ENCODE measurements around the gene RECQL5.
A peak's percentile ranks its signal among the peaks of the same experiment; 100 is the strongest.

RECQL5 gene

GRCh38 chr17:75666959-75667790 is at the start of gene RECQL5, which contains the start of gene SAP30BP:
RECQL5 (minus strand) TSS chr17:75667154; CDS start chr17:75666557, 597 bp downstream.
SAP30BP (plus strand) TSS chr17:75667338; CDS start chr17:75667373, 35 bp downstream.
- DNase-seq = peak; percentile 98 to 99

DNA sequence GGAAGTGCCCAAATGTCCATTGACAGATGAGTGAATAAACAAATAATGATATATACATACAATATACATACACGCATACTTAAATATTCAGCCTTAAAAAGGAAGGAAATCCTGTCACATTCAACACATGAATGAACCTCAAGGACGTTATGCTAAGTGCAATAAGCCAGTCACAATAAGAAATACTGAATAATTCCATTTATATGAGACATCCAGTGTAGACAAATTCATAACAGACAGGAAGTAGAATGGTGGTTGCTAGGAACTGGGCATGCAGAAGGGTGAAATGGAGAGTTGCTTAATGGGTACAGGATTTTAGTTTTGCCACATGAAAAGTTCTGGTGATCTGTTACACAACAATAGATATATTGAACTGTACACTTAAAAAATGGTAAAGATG is 45.5 kb upstream of the RECQL5 start:
- no peak for DNase-seq

DNA sequence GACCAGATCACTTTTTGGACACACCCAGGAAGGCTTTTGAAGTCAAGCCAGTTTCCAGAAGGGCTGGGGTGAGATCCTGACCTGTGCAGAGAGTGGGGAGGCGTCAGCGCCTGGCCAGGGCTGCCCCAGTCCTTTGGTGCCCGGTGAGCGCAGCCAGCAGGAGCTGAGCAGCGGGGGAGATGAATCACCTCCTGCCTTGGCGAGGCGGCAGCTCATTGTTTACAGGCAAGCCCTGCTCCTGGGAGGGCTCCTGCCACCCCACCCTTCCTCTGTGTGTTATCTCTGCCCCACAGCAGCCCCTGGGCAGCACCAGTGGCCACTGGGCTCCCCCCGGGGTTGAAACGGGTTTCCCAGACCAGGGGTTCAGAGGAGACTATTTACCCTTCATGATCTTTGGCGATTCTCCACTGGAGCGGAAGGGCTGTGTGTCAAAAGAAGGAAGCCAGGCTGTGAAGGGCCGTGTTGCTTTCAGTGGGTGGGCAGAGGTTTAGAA is 40.2 kb upstream of the RECQL5 start:
- DNase-seq = no peak

GRCh38 chr17:75706042-75706728 is 39.2 kb upstream of the RECQL5 start:
- no peak for DNase-seq

DNA sequence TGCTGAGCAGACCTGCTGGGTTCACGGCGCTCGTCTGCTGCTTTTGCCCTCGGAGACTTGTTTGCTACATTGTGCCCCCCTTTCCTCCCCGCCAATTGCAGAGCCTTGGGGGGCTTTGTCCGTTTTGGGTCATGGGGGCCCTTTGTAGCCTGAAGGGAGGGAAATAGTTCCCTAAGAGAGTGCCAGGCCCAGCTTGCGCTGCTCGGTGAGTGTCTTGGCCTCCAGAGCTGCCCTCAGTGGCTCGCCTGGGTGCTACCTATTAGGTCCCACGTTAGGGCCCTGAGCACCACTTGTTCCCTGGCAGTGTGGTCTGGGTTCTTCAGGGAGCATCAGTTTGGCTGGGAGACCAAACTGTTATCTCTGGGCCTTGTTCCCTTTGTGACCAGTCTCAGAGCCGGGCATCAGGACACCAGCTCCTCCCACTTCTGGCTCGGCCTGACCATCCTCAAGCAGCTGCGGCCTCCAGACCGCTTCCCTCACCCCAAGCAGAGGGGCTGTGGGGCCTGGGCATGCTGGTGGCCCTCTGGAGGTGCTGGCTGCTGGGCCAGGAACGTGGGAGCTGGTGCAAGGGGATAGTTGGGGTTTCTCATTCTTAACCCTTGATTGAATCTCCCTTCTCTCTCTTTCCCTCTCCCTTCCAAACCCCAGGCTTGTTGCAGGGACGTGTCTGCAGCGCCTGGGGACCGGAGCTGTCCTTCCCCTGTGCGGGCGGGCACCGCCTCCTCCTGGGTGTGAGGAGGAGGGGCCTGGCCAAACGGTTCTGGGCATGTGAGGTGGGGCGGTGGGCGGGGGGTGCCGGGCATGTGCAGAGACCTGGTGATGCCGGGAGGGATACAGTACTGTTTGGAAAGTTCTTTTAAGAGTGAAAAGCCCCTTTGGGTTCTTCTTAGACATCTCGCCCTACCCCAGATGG is 38.3 kb upstream of the RECQL5 start:
- DNase-seq = no peak

GRCh38 chr17:75703591-75703990 is 36.6 kb upstream of the RECQL5 start:
- DNase-seq = no peak

DNA sequence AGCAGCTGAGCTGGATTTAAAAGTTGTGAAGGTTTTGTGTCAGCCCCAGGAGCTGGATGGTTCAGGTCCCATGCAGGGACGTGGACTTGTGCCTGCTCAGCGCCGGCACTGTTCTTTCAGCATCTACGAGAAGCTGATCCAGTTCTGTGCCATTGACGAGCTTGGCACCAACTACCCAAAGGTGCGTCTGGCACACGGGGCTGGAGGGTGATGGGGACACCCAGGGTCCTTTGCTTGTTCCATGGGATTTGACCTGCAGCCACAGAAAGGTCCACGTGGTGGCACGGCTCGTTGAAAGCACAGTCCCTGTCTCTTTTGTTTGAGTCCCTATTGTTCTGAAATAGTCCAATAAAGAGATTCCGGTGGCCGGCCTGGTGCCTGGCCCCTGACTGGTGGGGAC is 36.2 kb upstream of the RECQL5 start:
- DNase-seq = no peak

DNA sequence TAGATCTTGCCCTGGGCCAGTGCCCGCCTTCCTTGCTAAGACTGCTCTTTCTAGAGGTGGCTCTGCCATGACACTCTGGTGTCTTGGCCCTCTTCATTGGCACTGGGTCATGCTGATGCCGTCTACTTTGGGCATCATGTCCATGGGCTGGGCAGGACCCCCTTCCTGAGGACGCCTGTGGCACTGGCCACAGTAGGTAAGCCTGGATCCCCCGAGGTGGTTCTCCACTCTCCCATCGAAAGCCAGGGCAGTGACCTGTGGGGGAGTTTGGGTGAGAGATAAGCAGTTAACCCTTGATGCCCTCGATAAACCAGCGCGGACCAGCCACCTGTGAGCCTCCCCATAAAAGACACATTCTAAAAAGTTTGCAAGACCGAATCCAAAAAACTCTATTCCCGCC is 34.3 kb upstream of the RECQL5 start:
- no peak for DNase-seq

- no peak for DNase-seq
These were observed 31.7 kb upstream of the RECQL5 start for GRCh38 chr17:75698659-75699058.

- no peak for DNase-seq
These were observed 30.8 kb upstream of the RECQL5 start for GRCh38 chr17:75697651-75698291.

DNA sequence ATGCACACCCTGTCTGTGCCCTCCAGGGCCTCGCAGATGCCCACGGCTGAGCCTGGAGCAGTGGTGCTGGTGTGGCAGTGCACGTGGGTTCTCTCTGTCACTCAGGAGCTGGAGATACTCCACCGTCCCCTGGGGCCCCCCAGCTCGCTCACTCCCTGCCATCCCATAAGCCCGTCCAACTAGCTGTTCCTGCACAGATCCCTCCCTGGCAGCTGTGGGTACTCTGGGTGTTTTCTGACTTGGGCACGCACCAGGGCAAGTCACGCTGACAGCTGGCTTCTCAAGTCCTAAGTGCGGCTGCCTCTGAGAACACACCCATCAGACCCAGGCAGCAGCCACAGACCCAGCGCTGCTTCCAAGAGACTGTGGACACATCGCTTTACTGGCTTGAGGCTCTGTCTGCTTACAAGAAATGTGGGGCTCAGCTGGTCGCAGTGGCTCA is 28.9 kb upstream of the RECQL5 start:
- DNase-seq = no peak

DNA sequence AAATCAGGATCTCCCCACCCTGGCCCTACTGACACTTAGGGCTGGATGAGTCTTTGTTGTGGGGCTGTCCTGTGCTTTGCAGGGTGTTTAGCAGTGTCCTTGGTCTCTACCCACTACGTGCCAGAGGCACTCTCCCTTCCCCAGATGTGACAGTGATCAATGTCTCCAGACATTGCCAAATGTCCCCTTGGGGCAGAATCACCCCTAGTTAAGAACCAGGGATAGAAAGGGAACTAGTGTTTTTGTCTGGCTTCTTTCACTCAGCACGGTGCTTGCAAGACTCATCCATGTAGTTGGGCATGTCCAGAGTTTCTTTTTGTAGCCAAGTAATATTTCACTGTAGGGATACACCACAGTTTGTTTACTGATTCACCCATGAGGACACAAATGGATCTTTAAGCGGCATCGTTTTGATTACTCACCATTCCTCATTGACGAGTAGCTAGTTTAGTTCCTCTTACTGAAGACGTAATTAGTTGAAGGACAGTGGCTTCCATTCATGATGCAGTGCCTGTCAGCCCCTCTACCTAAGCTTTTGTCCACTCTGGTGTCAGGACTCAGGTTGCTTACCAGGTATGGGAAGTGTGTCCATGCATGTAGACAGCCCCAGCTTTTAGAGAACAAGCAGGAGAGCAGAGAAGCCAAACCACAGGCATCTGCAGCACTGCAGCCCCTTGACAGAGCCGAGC is 28.3 kb upstream of the RECQL5 start:
- DNase-seq = no peak

GRCh38 chr17:75694536-75694935 is 27.6 kb upstream of the RECQL5 start:
- no peak for DNase-seq

DNA sequence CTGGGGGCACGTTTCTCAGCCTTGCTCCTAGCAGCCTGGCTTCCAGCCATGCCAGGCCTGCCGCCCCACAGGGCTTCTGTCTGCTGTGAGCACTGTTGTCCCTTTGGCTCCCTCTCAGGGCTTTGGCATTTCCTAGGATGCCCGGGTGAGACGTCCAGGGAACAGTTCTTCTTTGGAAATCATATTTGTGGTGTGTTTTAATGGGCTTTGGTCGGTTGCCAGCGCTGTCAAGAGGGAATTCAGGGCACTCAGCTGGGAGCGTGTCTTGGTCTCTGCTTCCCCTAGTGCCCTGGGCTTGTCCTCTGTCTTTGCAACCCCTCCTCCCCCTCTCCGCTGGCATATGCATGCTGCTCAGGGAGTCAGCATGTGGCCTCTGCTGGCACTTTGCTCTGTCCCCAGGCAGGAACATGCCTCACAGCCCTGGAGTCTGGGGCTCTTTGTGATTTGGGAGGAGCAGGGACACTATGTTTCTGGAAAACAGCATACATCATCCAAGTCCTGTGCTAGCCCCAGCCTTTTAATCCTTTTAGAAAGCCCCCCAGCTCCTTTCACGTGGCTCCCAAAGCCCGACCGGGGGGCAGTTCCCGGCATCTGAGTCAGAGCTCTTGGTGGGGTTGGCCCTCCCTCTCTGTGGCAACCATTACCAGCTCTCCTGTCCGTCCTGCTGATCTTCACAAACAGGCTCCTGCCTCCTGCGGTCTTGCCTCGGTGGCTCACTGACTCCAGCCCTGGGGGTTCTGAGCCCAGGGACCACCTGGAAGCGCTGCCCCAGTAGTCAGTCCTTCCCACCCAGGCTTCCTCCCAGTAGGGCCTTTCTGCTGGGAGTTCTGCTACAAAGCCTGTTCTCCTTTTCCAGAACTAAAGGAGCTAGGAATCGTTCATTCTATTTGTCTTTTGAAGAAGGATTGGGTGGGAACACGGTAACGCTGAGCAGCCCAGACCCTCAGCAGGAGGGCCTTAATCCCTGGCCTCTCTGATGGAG is 26.8 kb upstream of the RECQL5 start:
- no peak for DNase-seq

GRCh38 chr17:75692976-75693375 is 26.0 kb upstream of the RECQL5 start:
- no peak for DNase-seq

GRCh38 chr17:75691801-75692626 is 25.1 kb upstream of the RECQL5 start:
- no peak for DNase-seq

GRCh38 chr17:75691371-75691791 is 24.4 kb upstream of the RECQL5 start:
- DNase-seq = no peak

GRCh38 chr17:75689441-75689873 is 22.5 kb upstream of the RECQL5 start:
- DNase-seq = no peak

- no peak for DNase-seq
These were observed 21.4 kb upstream of the RECQL5 start for GRCh38 chr17:75688209-75688825.

Measured in NCI-H1930 (cell line).